Fibroblast of skin of left quadriceps (primary cell): ENCODE data around the gene IGIP.
A peak's percentile ranks its signal among the peaks of the same experiment; 100 is the strongest.

Source experiments
- DNase-seq, 2 experiments: peaks; one replicate each; pipeline ENCODE4 v3.0.0-alpha.2; 2013; ENCODE audit warnings: low read depth in 2 of 2

IGIP gene

GRCh38 chr5:140165101-140165922, 39.6 kb downstream of the IGIP start:
- DNase-seq = no peak

GRCh38 chr5:140165923-140166270, 40.2 kb downstream of the IGIP start:
- no peak for DNase-seq

- DNase-seq = no peak
Measured at GRCh38 chr5:140166911-140167310, 41.2 kb downstream of the IGIP start.

GRCh38 chr5:140168371-140168770, 42.6 kb downstream of the IGIP start:
- no peak for DNase-seq

GRCh38 chr5:140169410-140169809, 43.7 kb downstream of the IGIP start:
- DNase-seq = no peak

- DNase-seq = no peak
Measured at GRCh38 chr5:140172483-140172882, 46.7 kb downstream of the IGIP start.

- DNase-seq = no peak
Measured at GRCh38 chr5:140174014-140174413, 48.3 kb downstream of the IGIP start.

- peak; percentile 76 to 78 for DNase-seq
Measured at GRCh38 chr5:140174465-140175366, 49.0 kb downstream of the IGIP start, which contains the start of gene CYSTM1. Gene CYSTM1 (plus strand): TSS chr5:140175188. CDS start chr5:140194466, 19,278 bp downstream.

GRCh38 chr5:140175367-140176030, 49.8 kb downstream of the IGIP start:
- no peak for DNase-seq

- no peak for DNase-seq
Measured at GRCh38 chr5:140176031-140176387, 50.3 kb downstream of the IGIP start.

GRCh38 chr5:140178086-140178410, 52.3 kb downstream of the IGIP start:
- DNase-seq = no peak

- no peak for DNase-seq
Measured at GRCh38 chr5:140178482-140179116, 52.9 kb downstream of the IGIP start.
